Endothelial cell (in vitro differentiated cells): ENCODE data around the gene CLK3. TPM values are rescaled to one million over a fixed set of nuclear protein-coding genes. Genes with fewer than 3 reads are reported as not detected.
A peak's percentile ranks its signal among the peaks of the same experiment; 100 is the strongest.

Experiments used
- DNase-seq: peaks from one replicate; pipeline ENCODE4 v3.0.0; 2021; ENCODE audit warnings: low spot score
- H3K27ac Mint-ChIP-seq: one replicate; pipeline ENCODE4 v1.8.0; 2021; ENCODE audit warnings: mixed read lengths, inconsistent platforms; ENCODE audit not compliant: unreplicated experiment
- H3K27me3 Mint-ChIP-seq: one replicate; pipeline ENCODE4 v1.8.0; 2021; ENCODE audit warnings: mild to moderate bottlenecking, moderate library complexity, mixed read lengths, inconsistent platforms; ENCODE audit not compliant: unreplicated experiment
- H3K36me3 Mint-ChIP-seq: one replicate; pipeline ENCODE4 v1.8.0; 2021; ENCODE audit warnings: mild to moderate bottlenecking, low read depth, mixed read lengths, inconsistent platforms; ENCODE audit not compliant: unreplicated experiment
- H3K4me1 Mint-ChIP-seq: one replicate; pipeline ENCODE4 v1.8.0; 2021; ENCODE audit warnings: mild to moderate bottlenecking, mixed read lengths, inconsistent platforms; ENCODE audit not compliant: unreplicated experiment
- H3K4me3 Mint-ChIP-seq: one replicate; pipeline ENCODE4 v1.8.0; 2021; ENCODE audit warnings: mild to moderate bottlenecking, mixed read lengths, inconsistent platforms; ENCODE audit not compliant: unreplicated experiment
- H3K9me3 Mint-ChIP-seq: one replicate; pipeline ENCODE4 v1.8.0; 2021; ENCODE audit warnings: mixed read lengths, inconsistent platforms; ENCODE audit not compliant: unreplicated experiment
- total RNA-seq: library from RNA; stranded (reverse); fragmentation: NEBNext Ultra II Directional; extraction: Animal tissue kit (Norgen Biotek cat#: 25700); gene quantifications from one replicate; pipeline ENCODE4 v1.2.1, GENCODE V29; 2021; ENCODE audit not compliant: unreplicated experiment
- TF ChIP-seq, protein P1 (sequence below): fragments of 200-600 bp; sonication (generic); IDR thresholded peaks from one replicate; pipeline ENCODE4 v1.5.0; 2021; ENCODE audit warnings: antibody characterized with exemption; ENCODE audit not compliant: unreplicated experiment

The CLK3 gene
- total RNA-seq, 1 donor from 2014 or later: 81.7 TPM

DNA sequence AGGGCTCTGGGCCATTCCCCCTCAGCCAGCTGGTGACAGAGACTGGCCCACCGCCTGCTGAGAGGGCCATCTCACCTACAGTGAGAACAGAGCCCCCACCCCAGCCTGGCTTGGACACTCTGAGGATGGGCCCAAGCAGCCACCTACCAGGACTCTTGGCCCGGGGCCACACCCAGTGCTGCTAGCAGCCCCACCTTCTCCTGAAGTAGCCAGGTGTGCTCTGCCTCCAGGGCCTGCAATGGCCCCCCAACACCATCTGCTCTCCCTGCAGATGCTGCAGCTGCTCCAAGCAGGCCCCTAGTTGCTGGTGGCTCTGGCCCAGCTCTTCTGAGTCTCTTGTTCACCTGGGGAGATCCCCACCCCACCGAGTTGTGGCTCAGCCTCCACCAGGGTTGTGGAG is 6.8 kb upstream of the CLK3 start:
- Mint-ChIP-seq H3K4me3 (no peak overlapping the region), H3K27me3 (peaks cover 14% of the 10 kb centered on the region), H3K36me3 (peaks cover 12% of the 10 kb centered on the region), H3K9me3 (no peaks in the 10 kb centered on the region), H3K27ac (no peak overlapping the region), H3K4me1 (no peaks in the 10 kb centered on the region)
- TF ChIP-seq, protein P1, sequence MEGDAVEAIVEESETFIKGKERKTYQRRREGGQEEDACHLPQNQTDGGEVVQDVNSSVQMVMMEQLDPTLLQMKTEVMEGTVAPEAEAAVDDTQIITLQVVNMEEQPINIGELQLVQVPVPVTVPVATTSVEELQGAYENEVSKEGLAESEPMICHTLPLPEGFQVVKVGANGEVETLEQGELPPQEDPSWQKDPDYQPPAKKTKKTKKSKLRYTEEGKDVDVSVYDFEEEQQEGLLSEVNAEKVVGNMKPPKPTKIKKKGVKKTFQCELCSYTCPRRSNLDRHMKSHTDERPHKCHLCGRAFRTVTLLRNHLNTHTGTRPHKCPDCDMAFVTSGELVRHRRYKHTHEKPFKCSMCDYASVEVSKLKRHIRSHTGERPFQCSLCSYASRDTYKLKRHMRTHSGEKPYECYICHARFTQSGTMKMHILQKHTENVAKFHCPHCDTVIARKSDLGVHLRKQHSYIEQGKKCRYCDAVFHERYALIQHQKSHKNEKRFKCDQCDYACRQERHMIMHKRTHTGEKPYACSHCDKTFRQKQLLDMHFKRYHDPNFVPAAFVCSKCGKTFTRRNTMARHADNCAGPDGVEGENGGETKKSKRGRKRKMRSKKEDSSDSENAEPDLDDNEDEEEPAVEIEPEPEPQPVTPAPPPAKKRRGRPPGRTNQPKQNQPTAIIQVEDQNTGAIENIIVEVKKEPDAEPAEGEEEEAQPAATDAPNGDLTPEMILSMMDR: no peak
- DNase-seq: no peak

DNA sequence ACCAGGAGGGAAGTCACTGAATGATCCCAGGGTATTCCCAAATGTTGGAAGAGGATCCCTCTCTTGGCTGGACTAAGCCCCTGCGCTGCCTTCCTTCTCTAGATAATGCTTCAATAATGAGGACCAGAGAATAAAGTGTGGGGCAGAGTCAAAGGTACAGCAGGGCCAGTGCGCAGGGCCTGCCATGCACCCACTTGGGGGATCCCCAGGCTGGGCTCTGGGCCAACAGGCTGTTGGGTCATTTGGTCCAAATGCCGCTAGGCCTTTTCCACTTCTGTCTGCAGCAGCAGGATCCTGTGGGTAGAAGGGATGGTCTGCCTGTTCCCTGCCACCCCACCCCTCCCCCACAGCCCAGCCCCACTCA is 5.7 kb upstream of the CLK3 start:
- TF ChIP-seq, protein P1: no peak
- H3K27me3 Mint-ChIP-seq: peaks cover 14% of the 10 kb centered on the region
- peaks cover 12% of the 10 kb centered on the region for H3K36me3 Mint-ChIP-seq
- no peak overlapping the region for H3K27ac Mint-ChIP-seq
- H3K4me1 Mint-ChIP-seq: no peaks in the 10 kb centered on the region
- H3K4me3 Mint-ChIP-seq: no peak overlapping the region
- H3K9me3 Mint-ChIP-seq: no peaks in the 10 kb centered on the region
- DNase-seq: no peak

DNA sequence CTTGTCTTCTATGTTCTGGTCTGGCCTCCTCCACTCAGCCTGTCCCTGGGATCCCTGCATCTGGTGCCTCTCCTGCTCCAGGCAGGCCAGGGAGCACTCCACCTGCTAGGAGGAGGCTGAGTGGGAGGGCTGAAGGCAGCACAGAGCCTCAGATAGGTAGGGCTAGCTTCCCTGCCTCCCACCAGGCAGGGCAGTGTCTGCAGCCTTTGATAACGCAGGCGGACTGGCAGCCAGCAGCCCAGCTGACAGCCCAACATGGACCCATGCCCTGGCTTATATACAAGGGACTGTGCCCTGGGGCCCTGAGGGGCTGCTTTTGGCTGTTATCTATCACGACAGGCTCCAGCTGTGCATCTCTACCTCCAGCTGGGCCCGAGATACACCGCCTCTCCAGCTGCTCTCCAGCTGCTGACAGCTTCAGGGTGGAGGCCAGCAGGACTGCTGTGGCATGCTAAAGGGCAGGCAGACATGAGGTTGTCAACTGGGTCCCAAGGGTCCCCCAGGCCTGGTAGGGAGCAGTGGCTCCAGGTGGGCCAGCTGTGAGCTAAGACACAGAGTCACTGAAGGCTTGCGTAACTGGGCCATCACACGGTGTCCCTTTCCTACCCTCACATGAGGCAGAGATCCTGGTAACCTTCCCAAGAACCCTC is 5.2 kb upstream of the CLK3 start:
- Mint-ChIP-seq H3K9me3 (no peaks in the 10 kb centered on the region), H3K36me3 (peaks cover 8% of the 10 kb centered on the region), H3K4me3 (no peak overlapping the region), H3K4me1 (no peaks in the 10 kb centered on the region), H3K27me3 (peaks cover 9% of the 10 kb centered on the region), H3K27ac (no peak overlapping the region)
- DNase-seq: peak; percentile 23
- TF ChIP-seq, protein P1: no peak

DNA sequence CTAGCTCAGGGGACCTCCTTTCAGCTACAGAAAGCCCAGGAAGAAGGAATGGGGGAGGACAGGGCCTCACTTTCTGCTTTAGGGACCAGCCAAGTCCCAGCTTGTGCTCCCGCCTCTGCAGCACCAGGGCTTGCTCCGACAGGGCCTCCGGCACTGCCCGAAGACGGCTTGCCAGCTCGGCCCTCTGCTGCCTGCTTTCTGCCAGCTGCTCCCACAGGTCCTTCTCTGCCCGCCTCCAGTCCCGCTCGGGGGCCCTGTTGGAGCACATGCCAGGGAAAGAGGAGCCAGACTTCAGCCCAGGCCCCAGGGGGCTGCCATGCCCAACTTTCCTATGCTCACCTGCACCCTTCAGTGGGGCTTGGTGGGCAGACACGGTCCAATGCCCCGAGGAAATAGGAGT is 4.3 kb upstream of the CLK3 start:
- H3K9me3 Mint-ChIP-seq: no peaks in the 10 kb centered on the region
- TF ChIP-seq, protein P1: no peak
- H3K27ac Mint-ChIP-seq: no peak overlapping the region
- no peak overlapping the region for H3K4me3 Mint-ChIP-seq
- peaks cover 7% of the 10 kb centered on the region for H3K36me3 Mint-ChIP-seq
- no peak for DNase-seq
- peaks cover 10% of the 10 kb centered on the region for H3K27me3 Mint-ChIP-seq
- H3K4me1 Mint-ChIP-seq: peaks cover 1% of the 10 kb centered on the region

DNA sequence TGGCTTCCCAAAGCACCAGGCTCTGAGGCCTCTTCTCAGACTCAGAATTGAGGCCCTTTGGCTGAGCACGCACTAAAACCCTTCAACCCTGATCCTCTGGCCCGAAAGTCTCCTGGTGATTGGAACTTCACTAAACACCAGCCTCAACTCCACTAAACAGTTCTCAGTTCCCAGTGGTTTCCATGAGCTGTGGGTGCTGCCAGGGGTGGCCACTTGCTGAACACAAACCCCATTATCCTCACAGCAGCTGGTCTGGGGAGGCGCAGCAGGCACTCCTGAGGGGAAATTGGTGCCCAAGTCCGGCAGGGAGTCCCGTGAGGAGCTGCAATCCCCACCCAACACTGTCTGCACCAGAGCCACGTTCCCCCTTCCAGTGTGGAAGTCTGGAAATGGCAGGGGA is 3.8 kb upstream of the CLK3 start:
- Mint-ChIP-seq H3K27me3 (peaks cover 13% of the 10 kb centered on the region), H3K36me3 (peaks cover 9% of the 10 kb centered on the region), H3K4me3 (no peak overlapping the region), H3K9me3 (no peaks in the 10 kb centered on the region), H3K4me1 (peaks cover 6% of the 10 kb centered on the region), H3K27ac (no peak overlapping the region)
- DNase-seq: no peak
- TF ChIP-seq, protein P1: no peak
